ENCODE results near the gene TCERG1. TPM values are rescaled to one million over a fixed set of nuclear protein-coding genes. Genes with fewer than 3 reads are reported as not detected.

Gene TCERG1
- total RNA-seq, 1 experiment from 2014 or later, result 75.9 TPM

- BruUV-seq (replicated peaks), result no TSS peak
- Histone ChIP-seq H3K4me3 (ENCODE audit: low read depth in 2 of 2, low read length in 2 of 2) (no peak overlapping the region), H3K4me1 (ENCODE audit: control insufficient read depth, insufficient read depth, low read length) (no peaks in the 10 kb centered on the region), H3K27ac (ENCODE audit: low read length) (no peak overlapping the region), H3K27me3 (ENCODE audit: control insufficient read depth, insufficient read depth, low read length) (no peaks in the 10 kb centered on the region), H3K9me3 (ENCODE audit: control insufficient read depth, insufficient read depth, low read depth, low read length) (no peaks in the 10 kb centered on the region), H3K36me3 (ENCODE audit: control insufficient read depth, insufficient read depth, low read length) (no peaks in the 10 kb centered on the region)
- CTCF ChIA-PET, result interaction anchor here (1.0 kb wide), 1 partner anchor 427 kb away, joined by 4 read pairs; no protein-coding TSS in a partner anchor
- DNase-seq (ENCODE audit: low read depth, low spot score) (no peak), ATAC-seq (no peak)
- in situ Hi-C loops (cut with HindIII; ENCODE audit: low pct_unique_long_range_greater_than_20kb, low sequenced_read_pairs) (loop anchor here (25.0 kb wide), 1 partner anchor 824 kb away; no protein-coding TSS in a partner anchor), intact Hi-C loops (cut with micrococcal nuclease; ENCODE audit: unreplicated experiment) (loop anchor here (10.0 kb wide), 2 partner anchors 826 to 1036 kb away; no protein-coding TSS in a partner anchor)
- POLR2A ChIA-PET, result no interaction called here
- TF ChIP-seq TCF7L2 (IDR thresholded peaks at IDR 0.05; ENCODE audit: low read depth, low read length) (no peak), POLR2AphosphoS5 (IDR thresholded peaks at IDR 0.05; ENCODE audit: low read depth, low read length) (no peak), REST (IDR thresholded peaks at IDR 0.05; ENCODE audit: insufficient read depth in 1 of 2, low read depth in 2 of 2, low read length in 1 of 2) (no peak), SIN3A (IDR thresholded peaks at IDR 0.05; ENCODE audit: borderline replicate concordance, insufficient read depth, low read depth, low read length) (no peak), CTCF (IDR thresholded peaks at IDR 0.05) (no peak)
Observed at GRCh38 chr5:146538432-146538831, 91.3 kb downstream of the TCERG1 start.

- H3K4me1 ChIP-seq (ENCODE audit: control insufficient read depth, insufficient read depth, low read length), result no peaks in the 10 kb centered on the region
- in situ Hi-C loops (cut with HindIII; ENCODE audit: low pct_unique_long_range_greater_than_20kb, low sequenced_read_pairs) (loop anchor here (25.0 kb wide), 1 partner anchor 822 kb away; no protein-coding TSS in a partner anchor), intact Hi-C loops (cut with micrococcal nuclease; ENCODE audit: unreplicated experiment) (loop anchor here (10.0 kb wide), 2 partner anchors 825 to 1035 kb away; no protein-coding TSS in a partner anchor)
- H3K9me3 ChIP-seq (ENCODE audit: control insufficient read depth, insufficient read depth, low read depth, low read length), result no peaks in the 10 kb centered on the region
- no peaks in the 10 kb centered on the region for H3K36me3 ChIP-seq (ENCODE audit: control insufficient read depth, insufficient read depth, low read length)
- POLR2A ChIA-PET, result no interaction called here
- no peak for ATAC-seq
- no peaks in the 10 kb centered on the region for H3K27me3 ChIP-seq (ENCODE audit: control insufficient read depth, insufficient read depth, low read length)
- H3K27ac ChIP-seq (ENCODE audit: low read length), result no peak overlapping the region
- no peak for DNase-seq (ENCODE audit: low read depth, low spot score)
- TF ChIP-seq TCF7L2 (IDR thresholded peaks at IDR 0.05; ENCODE audit: low read depth, low read length), result no peak
- TF ChIP-seq POLR2AphosphoS5 (IDR thresholded peaks at IDR 0.05; ENCODE audit: low read depth, low read length), result no peak
- no peak for TF ChIP-seq REST (IDR thresholded peaks at IDR 0.05; ENCODE audit: insufficient read depth in 1 of 2, low read depth in 2 of 2, low read length in 1 of 2)
- TF ChIP-seq SIN3A (IDR thresholded peaks at IDR 0.05; ENCODE audit: borderline replicate concordance, insufficient read depth, low read depth, low read length), result no peak
- no peak for TF ChIP-seq CTCF (IDR thresholded peaks at IDR 0.05)
- BruUV-seq (replicated peaks), result no TSS peak
- CTCF ChIA-PET, result interaction anchor here (0.6 to 0.7 kb wide), 2 partner anchors 165 to 390 kb away, joined by 4 to 7 read pairs; no protein-coding TSS in a partner anchor
- H3K4me3 ChIP-seq (ENCODE audit: low read depth in 2 of 2, low read length in 2 of 2), result no peak overlapping the region
Observed at GRCh38 chr5:146539973-146540372, 92.8 kb downstream of the TCERG1 start.
